HepG2 (cell line): ENCODE results near the gene PTCD1. TPM values are rescaled to one million over a fixed set of nuclear protein-coding genes. Genes with fewer than 3 reads are reported as not detected.

Experiments used
- ARNT2 ChIP-seq: sonication (generic); formaldehyde crosslinking; IDR thresholded peaks from 2 replicates; pipeline ENCODE4 v1.8.0; 2022; ENCODE audit warnings: mild to moderate bottlenecking, low read depth, missing genetic modification reagents, moderate library complexity
- KAT7 ChIP-seq: IDR thresholded peaks from 2 replicates; pipeline ENCODE4 v1.6.1; 2018; ENCODE audit warnings: borderline replicate concordance, missing compliant biosample characterization
- MIXL1 ChIP-seq: IDR thresholded peaks from 2 replicates; pipeline ENCODE4 v1.6.1; 2016
- MYPOP ChIP-seq: sonication (generic); formaldehyde crosslinking; IDR thresholded peaks from 2 replicates; pipeline ENCODE4 v1.8.1; 2023; ENCODE audit warnings: mild to moderate bottlenecking, moderate library complexity, missing genetic modification reagents
- NFKBIZ ChIP-seq: IDR thresholded peaks from 2 replicates; pipeline ENCODE4 v1.6.1; 2018; ENCODE audit warnings: missing genetic modification reagents, missing compliant biosample characterization
- RFX5 ChIP-seq: IDR thresholded peaks from 2 replicates; pipeline ENCODE4 v1.6.1; 2011; ENCODE audit warnings: low read depth, low read length, improper control_type of control experiment
- TBX3 ChIP-seq: fragments of 450-650 bp; IDR thresholded peaks from 2 replicates; pipeline ENCODE4 v1.6.1; 2017; ENCODE audit warnings: antibody characterized with exemption, mild to moderate bottlenecking, inconsistent platforms, borderline replicate concordance
- ZFY ChIP-seq: sonication (generic); formaldehyde crosslinking; IDR thresholded peaks from 2 replicates; pipeline ENCODE4 v1.4.0; 2020; ENCODE audit warnings: missing genetic modification reagents
- ZNF235 ChIP-seq: sonication (generic); formaldehyde crosslinking; IDR thresholded peaks from 2 replicates; pipeline ENCODE4 v1.8.1; 2023; ENCODE audit warnings: mild to moderate bottlenecking, missing genetic modification reagents, borderline replicate concordance
- ZNF318 ChIP-seq: sonication (generic); formaldehyde crosslinking; IDR thresholded peaks from 2 replicates; pipeline ENCODE4 v1.4.0; 2020; ENCODE audit warnings: mild to moderate bottlenecking, missing genetic modification reagents
- ZNF367 ChIP-seq: sonication (generic); formaldehyde crosslinking; IDR thresholded peaks from 2 replicates; pipeline ENCODE4 v1.4.0; 2020; ENCODE audit warnings: missing genetic modification reagents, borderline replicate concordance
- ZNF431 ChIP-seq: sonication (generic); formaldehyde crosslinking; IDR thresholded peaks from 2 replicates; pipeline ENCODE4 v1.9.0; 2022; ENCODE audit warnings: missing genetic modification reagents, low read depth, mild to moderate bottlenecking, borderline replicate concordance
- ZNF510 ChIP-seq: sonication (generic); formaldehyde crosslinking; IDR thresholded peaks from 2 replicates; pipeline ENCODE4 v1.4.0; 2020; ENCODE audit warnings: low read depth, mild to moderate bottlenecking, missing genetic modification reagents
- ZNF740 ChIP-seq: sonication (generic); formaldehyde crosslinking; IDR thresholded peaks from 2 replicates; pipeline ENCODE4 v1.4.0; 2020; ENCODE audit warnings: missing genetic modification reagents
- ZNF800 ChIP-seq: sonication (generic); formaldehyde crosslinking; IDR thresholded peaks from 2 replicates; pipeline ENCODE4 v1.4.0; 2020; ENCODE audit warnings: missing genetic modification reagents
- ZNF879 ChIP-seq: sonication (generic); formaldehyde crosslinking; IDR thresholded peaks from 2 replicates; pipeline ENCODE4 v1.8.1; 2023; ENCODE audit warnings: missing genetic modification reagents
- ZSCAN9 ChIP-seq: IDR thresholded peaks from 2 replicates; pipeline ENCODE4 v1.6.1; 2016; ENCODE audit warnings: borderline replicate concordance
- polyA plus RNA-seq, 8 experiments: library from polyadenylated mRNA; depleted of rRNA in 3 of 8; stranded (reverse) in 7 of 8; unstranded in 1 of 8; fragments of >200 nt; fragmentation: Illumina TruSeq in 4 of 8; extraction: Trizol in 4 of 8; gene quantifications; 2 replicates each; pipeline versions ENCODE4 v1.2.1 to v1.2.3, GENCODE V29; 2011 to 2016; ENCODE audit warnings: low read depth in 4 of 8, missing spikeins in 1 of 8, mixed read lengths in 1 of 8; ENCODE audit not compliant: insufficient read depth in 1 of 8
- total RNA-seq, 5 experiments: library from RNA; depleted of rRNA; stranded (reverse); fragments of >200 nt; fragmentation: Illumina TruSeq; extraction: Trizol; gene quantifications; 2 replicates each; pipeline ENCODE4 v1.2.3, GENCODE V29; 2016; ENCODE audit warnings: low read depth in 1 of 5

The PTCD1 gene
- total and polyA plus RNA-seq, 2 of the 13 experiments (the other 11 are each of a cell fraction or from before 2014, with no cell fraction given) = 3.0 to 8.4 TPM

- TF ChIP-seq ZNF800 (CRISPR knock-in tag) = 0 out of 2 replicates have a peak, but pooled peaks have one; percentile 20
- peak; percentile 37; the same call in 1 of the 2 replicates for TF ChIP-seq MIXL1
- peak; percentile 45 for TF ChIP-seq RFX5
- TF ChIP-seq ZNF431 (CRISPR knock-in tag) = peak; percentile 41; the same call in 1 of the 2 replicates
- peak; percentile 75 for TF ChIP-seq ZFY
- TF ChIP-seq ZNF879 = no peak
- peak; percentile 50; the same call in 1 of the 2 replicates for TF ChIP-seq ARNT2 (CRISPR knock-in tag)
- TF ChIP-seq KAT7 (CRISPR knock-in tag) = no peak
- TF ChIP-seq ZNF318 (CRISPR knock-in tag) = 0 out of 2 replicates have a peak, but pooled peaks have one; percentile 52
- no peak for TF ChIP-seq TBX3
- 0 out of 2 replicates have a peak, but pooled peaks have one; percentile 51 for TF ChIP-seq MYPOP (CRISPR knock-in tag)
- no peak for TF ChIP-seq ZSCAN9 (CRISPR knock-in tag)
- no peak for TF ChIP-seq ZNF740 (CRISPR knock-in tag)
- TF ChIP-seq ZNF510 (CRISPR knock-in tag) = peak; percentile 63; the same call in 1 of the 2 replicates
- TF ChIP-seq ZNF235 = 0 out of 2 replicates have a peak, but pooled peaks have one; percentile 41
- TF ChIP-seq ZNF367 (CRISPR knock-in tag) = no peak
- TF ChIP-seq NFKBIZ (CRISPR knock-in tag) = no peak
These were observed 34.1 kb upstream of the PTCD1 start, which contains the start of gene ZNF789 (continued) for GRCh38 chr7:99472561-99473314.
